ENCODE measurements around the gene RABGAP1L.

DNA sequence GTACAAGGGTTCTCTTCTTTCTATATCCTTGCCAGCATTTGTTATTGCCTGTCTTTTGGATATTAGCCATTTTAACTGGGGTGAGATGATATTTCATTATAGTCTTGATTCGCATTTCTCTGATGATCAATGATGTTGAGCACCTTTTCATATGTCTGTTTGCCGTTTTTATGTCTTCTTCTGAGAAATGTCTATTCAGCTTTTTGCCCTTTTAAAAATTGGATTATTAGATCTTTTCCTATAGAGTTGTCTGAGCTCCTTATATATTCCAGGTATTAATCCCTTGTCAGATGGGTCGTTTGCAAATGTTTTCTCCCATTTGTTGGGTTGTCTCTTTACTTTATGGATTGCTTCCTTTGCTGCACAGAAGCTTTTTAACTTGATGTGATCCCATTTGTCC lies 883.3 kb downstream of the RABGAP1L start:
- TF ChIP-seq, protein P1, sequence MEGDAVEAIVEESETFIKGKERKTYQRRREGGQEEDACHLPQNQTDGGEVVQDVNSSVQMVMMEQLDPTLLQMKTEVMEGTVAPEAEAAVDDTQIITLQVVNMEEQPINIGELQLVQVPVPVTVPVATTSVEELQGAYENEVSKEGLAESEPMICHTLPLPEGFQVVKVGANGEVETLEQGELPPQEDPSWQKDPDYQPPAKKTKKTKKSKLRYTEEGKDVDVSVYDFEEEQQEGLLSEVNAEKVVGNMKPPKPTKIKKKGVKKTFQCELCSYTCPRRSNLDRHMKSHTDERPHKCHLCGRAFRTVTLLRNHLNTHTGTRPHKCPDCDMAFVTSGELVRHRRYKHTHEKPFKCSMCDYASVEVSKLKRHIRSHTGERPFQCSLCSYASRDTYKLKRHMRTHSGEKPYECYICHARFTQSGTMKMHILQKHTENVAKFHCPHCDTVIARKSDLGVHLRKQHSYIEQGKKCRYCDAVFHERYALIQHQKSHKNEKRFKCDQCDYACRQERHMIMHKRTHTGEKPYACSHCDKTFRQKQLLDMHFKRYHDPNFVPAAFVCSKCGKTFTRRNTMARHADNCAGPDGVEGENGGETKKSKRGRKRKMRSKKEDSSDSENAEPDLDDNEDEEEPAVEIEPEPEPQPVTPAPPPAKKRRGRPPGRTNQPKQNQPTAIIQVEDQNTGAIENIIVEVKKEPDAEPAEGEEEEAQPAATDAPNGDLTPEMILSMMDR (IDR thresholded peaks at IDR 0.05) = no peak
- TF ChIP-seq POLR2A (IDR thresholded peaks at IDR 0.05) = no peak

Data from body of pancreas (tissue), 4 donors.